ENCODE measurements around the gene DPYSL5. TPM values are rescaled to one million over a fixed set of nuclear protein-coding genes. Genes with fewer than 3 reads are reported as not detected.

Gene DPYSL5
- total and polyA plus RNA-seq, 10 of the 15 experiments (the other 5 are each of a cell fraction or from before 2014, with no cell fraction given) = not detected

DNA sequence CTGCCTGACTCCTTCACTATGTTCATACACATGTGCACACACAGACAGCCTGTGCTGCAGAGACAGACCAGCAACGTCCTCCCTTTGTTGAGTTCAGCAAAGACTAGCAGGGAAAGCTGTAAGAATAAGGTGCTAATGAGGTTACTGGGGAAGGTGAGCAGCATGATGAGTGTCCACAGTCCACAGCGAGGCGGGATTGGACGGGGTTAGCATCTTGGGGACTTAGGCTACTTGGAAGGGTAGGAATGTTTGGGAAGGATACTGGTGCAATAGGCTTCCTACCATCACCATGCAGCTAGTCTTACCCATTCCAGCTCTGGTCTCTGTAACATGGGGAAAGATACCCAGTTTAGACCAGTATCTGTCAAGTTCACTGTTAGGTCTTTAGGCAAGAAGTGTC is 41.9 kb downstream of the DPYSL5 start:
- Histone ChIP-seq H3K9ac (ENCODE audit: control insufficient read depth, insufficient read depth, low read length) (no peak overlapping the region), H3K4me2 (ENCODE audit: control insufficient read depth, insufficient read depth) (no peak overlapping the region), H3K9me3 (replicated peaks; ENCODE audit: control insufficient read depth, insufficient read depth, low read length) (no peaks in the 10 kb centered on the region), H3K4me3 (no peak overlapping the region), H2AFZ (ENCODE audit: control insufficient read depth, low read depth, low read length) (no peak overlapping the region), H3K36me3 (ENCODE audit: control insufficient read depth in 2 of 2, insufficient read depth in 2 of 2, low read length in 1 of 2) (no peaks in the 10 kb centered on the region), H3K4me1 (ENCODE audit: control insufficient read depth, insufficient read depth, low read length) (peaks cover 9% of the 10 kb centered on the region), H4K20me1 (ENCODE audit: control insufficient read depth, insufficient read depth) (no peaks in the 10 kb centered on the region), H3K27ac (ENCODE audit: control insufficient read depth, insufficient read depth) (no peak overlapping the region), H3K27me3 (replicated peaks in 1 of 2; ENCODE audit: control insufficient read depth in 2 of 2, insufficient read depth in 2 of 2, low read length in 1 of 2) (no peaks in the 10 kb centered on the region), H3K79me2 (ENCODE audit: control insufficient read depth, insufficient read depth, low read length) (no peaks in the 10 kb centered on the region)
- 1% methylated on average over 4 of the region's 4 CpGs for WGBS (ENCODE audit: insufficient coverage, insufficient replicate concordance, low lambda C conversion rate, missing lambda C conversion rate)
- no peak for ATAC-seq
- in situ Hi-C loops (cut with MboI) (no loop called here), intact Hi-C loops (cut with micrococcal nuclease; ENCODE audit: unreplicated experiment) (no loop called here)
- DNase-seq (ENCODE audit: low read depth, low spot score) = no peak
- RAD21 ChIA-PET (ENCODE audit: unreplicated experiment) = no interaction called here
- CTCF ChIA-PET = interaction anchor here (1.7 kb wide), 1 partner anchor 33 kb away, joined by 6 read pairs; no protein-coding TSS in a partner anchor
- BruUV-seq (replicated peaks) = no TSS peak
- POLR2A ChIA-PET = no interaction called here
- FAIRE-seq = no peak
- no peak for TF ChIP-seq ZBED1 (IDR thresholded peaks at IDR 0.05; ENCODE audit: borderline replicate concordance)
- no peak for TF ChIP-seq MXI1 (IDR thresholded peaks at IDR 0.05; ENCODE audit: low read depth, low read length)
- TF ChIP-seq NR2C1 (IDR thresholded peaks at IDR 0.05) = no peak
- TF ChIP-seq ESRRA (IDR thresholded peaks at IDR 0.05; ENCODE audit: low read length) = no peak
- no peak for TF ChIP-seq HDAC2 (IDR thresholded peaks at IDR 0.05)
- no peak for TF ChIP-seq WRNIP1 (IDR thresholded peaks at IDR 0.05; ENCODE audit: borderline replicate concordance, low read depth, low read length)
- no peak for TF ChIP-seq FOS (IDR thresholded peaks at IDR 0.05; ENCODE audit: borderline replicate concordance, extremely low read depth, insufficient read length)
- SMC1A ChIA-PET (ENCODE audit: uncharacterized antibody, unreplicated experiment) = interaction anchor here (0.6 kb wide), 1 partner anchor 47 kb away, joined by 3 read pairs; no protein-coding TSS in a partner anchor

DNA sequence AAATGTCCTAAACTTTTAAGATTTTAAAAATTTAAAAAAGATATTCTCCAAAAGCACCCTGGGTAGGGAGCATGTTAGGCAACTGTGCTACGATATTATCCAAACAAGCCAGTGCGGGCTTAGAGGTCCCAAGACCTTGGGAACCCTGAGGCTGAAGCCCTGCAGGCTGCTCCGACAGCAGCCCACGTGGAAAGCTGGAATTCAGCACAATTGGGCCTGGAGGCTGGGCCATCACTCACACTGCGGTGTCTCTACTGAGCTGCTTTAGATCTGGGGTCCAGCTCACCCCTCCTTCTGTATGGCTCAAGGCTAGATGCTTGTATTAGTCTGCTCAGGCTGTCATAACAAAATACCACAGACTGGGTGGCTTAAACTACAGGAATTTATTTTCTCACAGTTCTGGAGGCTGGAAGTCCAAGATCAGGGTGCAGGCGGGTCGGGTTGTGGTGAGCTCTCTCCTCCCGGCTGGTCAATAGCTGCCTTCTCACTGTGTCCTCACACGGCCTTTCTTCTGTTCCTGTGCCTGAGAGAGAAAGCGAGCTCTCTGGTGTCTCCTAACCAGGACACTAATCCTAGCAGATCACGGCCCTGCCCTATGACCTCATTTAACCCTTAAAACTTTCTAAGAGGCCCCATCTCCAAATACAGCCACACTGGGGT is 42.5 kb downstream of the DPYSL5 start:
- H3K27me3 ChIP-seq (replicated peaks in 1 of 2; ENCODE audit: control insufficient read depth in 2 of 2, insufficient read depth in 2 of 2, low read length in 1 of 2) = no peaks in the 10 kb centered on the region
- H3K27ac ChIP-seq (ENCODE audit: control insufficient read depth, insufficient read depth) = no peak overlapping the region
- H4K20me1 ChIP-seq (ENCODE audit: control insufficient read depth, insufficient read depth) = no peaks in the 10 kb centered on the region
- intact Hi-C loops (cut with micrococcal nuclease; ENCODE audit: unreplicated experiment) = no loop called here
- BruUV-seq (replicated peaks) = no TSS peak
- SMC1A ChIA-PET (ENCODE audit: uncharacterized antibody, unreplicated experiment) = no interaction called here
- H2AFZ ChIP-seq (ENCODE audit: control insufficient read depth, low read depth, low read length) = no peak overlapping the region
- CTCF ChIA-PET = interaction anchor here (1.7 kb wide), 1 partner anchor 32 kb away, joined by 6 read pairs; no protein-coding TSS in a partner anchor
- no peaks in the 10 kb centered on the region for H3K36me3 ChIP-seq (ENCODE audit: control insufficient read depth in 2 of 2, insufficient read depth in 2 of 2, low read length in 1 of 2)
- H3K4me2 ChIP-seq (ENCODE audit: control insufficient read depth, insufficient read depth) = no peak overlapping the region
- DNase-seq (ENCODE audit: low read depth, low spot score) (no peak), ATAC-seq (no peak), FAIRE-seq (no peak)
- no peaks in the 10 kb centered on the region for H3K79me2 ChIP-seq (ENCODE audit: control insufficient read depth, insufficient read depth, low read length)
- WGBS (ENCODE audit: insufficient coverage, insufficient replicate concordance, low lambda C conversion rate, missing lambda C conversion rate) = 30% methylated on average over 11 of the region's 11 CpGs
- H3K9me3 ChIP-seq (replicated peaks; ENCODE audit: control insufficient read depth, insufficient read depth, low read length) = no peaks in the 10 kb centered on the region
- RAD21 ChIA-PET (ENCODE audit: unreplicated experiment) = no interaction called here
- in situ Hi-C loops (cut with MboI) = no loop called here
- H3K4me1 ChIP-seq (ENCODE audit: control insufficient read depth, insufficient read depth, low read length) = peaks cover 9% of the 10 kb centered on the region
- H3K4me3 ChIP-seq = no peak overlapping the region
- H3K9ac ChIP-seq (ENCODE audit: control insufficient read depth, insufficient read depth, low read length) = no peak overlapping the region
- POLR2A ChIA-PET = interaction anchor here (0.5 kb wide), 1 partner anchor 83 kb away, joined by 4 read pairs; no protein-coding TSS in a partner anchor
- TF ChIP-seq NFYA (IDR thresholded peaks at IDR 0.05; ENCODE audit: borderline replicate concordance, low read depth, low read length) (no peak), PRDM15 (CRISPR knock-in tag; IDR thresholded peaks at IDR 0.05) (no peak), RUNX3 (IDR thresholded peaks at IDR 0.05; ENCODE audit: low read length) (no peak), SUPT20H (IDR thresholded peaks at IDR 0.05; ENCODE audit: borderline replicate concordance, control insufficient read depth, low read depth, low read length) (no peak)
- TF ChIP-seq, protein P1, sequence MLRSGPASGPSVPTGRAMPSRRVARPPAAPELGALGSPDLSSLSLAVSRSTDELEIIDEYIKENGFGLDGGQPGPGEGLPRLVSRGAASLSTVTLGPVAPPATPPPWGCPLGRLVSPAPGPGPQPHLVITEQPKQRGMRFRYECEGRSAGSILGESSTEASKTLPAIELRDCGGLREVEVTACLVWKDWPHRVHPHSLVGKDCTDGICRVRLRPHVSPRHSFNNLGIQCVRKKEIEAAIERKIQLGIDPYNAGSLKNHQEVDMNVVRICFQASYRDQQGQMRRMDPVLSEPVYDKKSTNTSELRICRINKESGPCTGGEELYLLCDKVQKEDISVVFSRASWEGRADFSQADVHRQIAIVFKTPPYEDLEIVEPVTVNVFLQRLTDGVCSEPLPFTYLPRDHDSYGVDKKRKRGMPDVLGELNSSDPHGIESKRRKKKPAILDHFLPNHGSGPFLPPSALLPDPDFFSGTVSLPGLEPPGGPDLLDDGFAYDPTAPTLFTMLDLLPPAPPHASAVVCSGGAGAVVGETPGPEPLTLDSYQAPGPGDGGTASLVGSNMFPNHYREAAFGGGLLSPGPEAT (IDR thresholded peaks at IDR 0.05; ENCODE audit: low read depth) = no peak

Measured in GM12878 (cell line).